ENCODE data around the gene PAPPA2. TPM values are rescaled to one million over a fixed set of nuclear protein-coding genes. Genes with fewer than 3 reads are reported as not detected.
A peak's percentile ranks its signal among the peaks of the same experiment; 100 is the strongest.

Gene PAPPA2
- total RNA-seq, 1 experiment from 2014 or later: 0.81 TPM

DNA sequence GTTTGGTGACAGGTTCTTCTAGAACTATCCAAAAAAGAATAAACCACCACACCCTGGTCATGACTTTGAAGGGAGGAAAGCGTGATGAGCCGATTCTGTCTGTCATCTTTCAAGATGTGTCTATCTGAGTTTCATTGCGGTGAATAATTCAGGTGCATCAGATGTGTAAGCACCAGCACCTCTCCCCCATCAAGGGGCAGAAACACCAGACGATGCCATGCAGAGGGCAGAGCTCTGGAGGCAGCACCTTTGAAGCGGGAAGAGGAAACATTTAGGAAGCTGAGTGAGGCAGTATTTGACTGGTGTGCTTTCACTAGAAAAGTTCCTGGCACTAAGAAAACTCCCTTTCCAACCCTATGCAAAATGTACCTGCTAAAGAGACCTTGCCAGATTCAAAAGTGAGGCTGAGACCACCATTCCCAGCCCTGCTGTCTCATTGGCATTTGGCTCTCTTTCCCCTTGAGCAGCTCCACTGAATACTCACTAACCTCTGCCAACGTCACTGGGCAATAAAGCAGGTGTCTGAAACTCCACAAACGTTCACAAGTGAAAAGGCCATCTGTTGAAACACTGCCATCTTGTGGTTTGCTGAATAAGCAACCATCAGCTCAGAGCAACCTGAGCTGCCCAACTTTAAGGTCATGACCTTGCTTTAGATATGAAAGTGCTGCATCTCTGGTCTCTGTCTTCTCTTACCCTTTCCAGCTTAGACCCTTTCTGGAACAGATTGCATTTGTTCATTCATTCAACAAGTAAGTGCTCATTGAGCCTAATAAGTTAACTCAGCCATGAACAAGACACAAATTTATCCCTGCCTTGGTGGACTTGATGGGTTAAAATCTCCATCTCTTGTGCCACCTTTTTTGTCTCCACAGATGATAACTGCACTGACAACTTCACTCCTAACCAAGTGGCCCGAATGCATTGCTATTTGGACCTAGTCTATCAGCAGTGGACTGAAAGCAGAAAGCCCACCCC is 228.6 kb downstream of the PAPPA2 start:
- no peak overlapping the region for H3K4me3 Mint-ChIP-seq
- H3K9me3 Mint-ChIP-seq: no peaks in the 10 kb centered on the region
- Histone ChIP-seq H2AK5ac (ENCODE audit: insufficient read length, low read length) (no peak overlapping the region), H3K56ac (ENCODE audit: insufficient read length, low read depth, low read length) (no peak overlapping the region), H3K4ac (ENCODE audit: low read depth, low read length) (no peak overlapping the region), H4K20me1 (ENCODE audit: control insufficient read depth, insufficient read depth, insufficient read length) (no peaks in the 10 kb centered on the region), H3T11ph (ENCODE audit: low read length) (no peak overlapping the region), H2BK120ac (ENCODE audit: low read depth, low read length, poor library complexity, severe bottlenecking) (no peak overlapping the region), H3K79me1 (ENCODE audit: insufficient read depth, low read depth, low read length, poor library complexity, severe bottlenecking) (no peaks in the 10 kb centered on the region), H3K79me2 (ENCODE audit: insufficient read depth, low read length) (no peaks in the 10 kb centered on the region), H3K14ac (ENCODE audit: insufficient read depth, low read length) (no peak overlapping the region), H3K18ac (ENCODE audit: insufficient read length, low read depth, low read length) (no peak overlapping the region), H2BK12ac (ENCODE audit: insufficient read length, low read depth, low read length) (no peak overlapping the region), H3K9ac (ENCODE audit: extremely low read depth, insufficient read length, low read length) (no peak overlapping the region), H3K9me3 (ENCODE audit: control insufficient read depth, low read depth, low read length) (no peaks in the 10 kb centered on the region), H3K27me3 (ENCODE audit: insufficient read depth, low read length) (no peaks in the 10 kb centered on the region), H4K8ac (replicated peaks; ENCODE audit: insufficient read length, low read depth, low read length) (no peak overlapping the region), H4K91ac (ENCODE audit: insufficient read length, low read depth, low read length) (no peak overlapping the region), H3K4me1 (ENCODE audit: insufficient read depth, low read length) (peaks cover 3% of the 10 kb centered on the region; the same call in 1 of the 2 replicates), H3K27ac (ENCODE audit: insufficient read length, low read depth, low read length) (no peak overlapping the region), H4K5ac (ENCODE audit: insufficient read length, low read depth, low read length) (no peak overlapping the region), H3K23me2 (ENCODE audit: insufficient read length, low read depth, low read length, poor library complexity, severe bottlenecking) (no peaks in the 10 kb centered on the region), H2BK5ac (ENCODE audit: insufficient read length, low read length) (no peak overlapping the region), H3K23ac (ENCODE audit: insufficient read length, low read depth, low read length) (no peak overlapping the region), H2BK15ac (ENCODE audit: low read depth, low read length) (no peak overlapping the region), H3K4me2 (ENCODE audit: insufficient read depth, insufficient read length, low read length) (no peak overlapping the region), H2BK20ac (ENCODE audit: low read depth, low read length, poor library complexity, severe bottlenecking) (no peak overlapping the region), H2AFZ (ENCODE audit: low read length) (no peak overlapping the region)
- no peaks in the 10 kb centered on the region; a peak in 1 of 7 replicates for H3K36me3 Mint-ChIP-seq (ENCODE audit: insufficient read depth in 1 of 3, low read depth in 3 of 3)
- no CpG with 5 or more reads among the region's 8 CpGs for WGBS (ENCODE audit: extremely low coverage, insufficient read length, low lambda C conversion rate)
- no peaks in the 10 kb centered on the region for H3K27me3 Mint-ChIP-seq (ENCODE audit: low read depth)
- TF ChIP-seq, protein P1, sequence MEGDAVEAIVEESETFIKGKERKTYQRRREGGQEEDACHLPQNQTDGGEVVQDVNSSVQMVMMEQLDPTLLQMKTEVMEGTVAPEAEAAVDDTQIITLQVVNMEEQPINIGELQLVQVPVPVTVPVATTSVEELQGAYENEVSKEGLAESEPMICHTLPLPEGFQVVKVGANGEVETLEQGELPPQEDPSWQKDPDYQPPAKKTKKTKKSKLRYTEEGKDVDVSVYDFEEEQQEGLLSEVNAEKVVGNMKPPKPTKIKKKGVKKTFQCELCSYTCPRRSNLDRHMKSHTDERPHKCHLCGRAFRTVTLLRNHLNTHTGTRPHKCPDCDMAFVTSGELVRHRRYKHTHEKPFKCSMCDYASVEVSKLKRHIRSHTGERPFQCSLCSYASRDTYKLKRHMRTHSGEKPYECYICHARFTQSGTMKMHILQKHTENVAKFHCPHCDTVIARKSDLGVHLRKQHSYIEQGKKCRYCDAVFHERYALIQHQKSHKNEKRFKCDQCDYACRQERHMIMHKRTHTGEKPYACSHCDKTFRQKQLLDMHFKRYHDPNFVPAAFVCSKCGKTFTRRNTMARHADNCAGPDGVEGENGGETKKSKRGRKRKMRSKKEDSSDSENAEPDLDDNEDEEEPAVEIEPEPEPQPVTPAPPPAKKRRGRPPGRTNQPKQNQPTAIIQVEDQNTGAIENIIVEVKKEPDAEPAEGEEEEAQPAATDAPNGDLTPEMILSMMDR (conservative IDR thresholded peaks at IDR 0.05): peak; percentile 85
- H3K4me1 Mint-ChIP-seq: peaks cover 28% of the 10 kb centered on the region in 2 experiments
- peak; percentile 61 for DNase-seq
- peak overlapping the region in 1 of 3 experiments; percentile 66; a peak in 1 of 7 replicates for H3K27ac Mint-ChIP-seq
